T-cell (primary cell): Measurements from ENCODE around the gene LOX. TPM values are rescaled to one million over a fixed set of nuclear protein-coding genes. Genes with fewer than 3 reads are reported as not detected.

Experiments
- ATAC-seq, 4 experiments: fragments of 200-7000 bp in 3 of 4; fragments of 150-1000 bp in 1 of 4; cut with Tn5 transposase; replicated peaks in 1 of 4; 1 replicate in 3 of 4; 2 replicates in 1 of 4; pipeline ENCODE4 v1.10.0; 2021; ENCODE audit warnings: moderate library complexity in 3 of 4, mild to moderate bottlenecking in 2 of 4, moderate number of reproducible peaks in 1 of 4
- CTCF ChIA-PET, 2 donors: fragments of 300-600 bp; sonication (Branson Sonifier 250); formaldehyde crosslinking; loops; one replicate each; lab custom pipeline; 2022; ENCODE audit warnings: antibody characterized with exemption in 2 of 2; lab: Charles Lee
- POLR2A ChIA-PET, 2 donors: fragments of 300-600 bp; sonication (Branson Sonifier 250); formaldehyde crosslinking; loops; one replicate each; lab custom pipeline; 2022; ENCODE audit warnings: antibody characterized with exemption in 2 of 2; lab: Charles Lee
- DNase-seq, 35 experiments: peaks; one replicate each; pipeline versions ENCODE4 v3.0.0 to v3.0.0-alpha.2; 2013 to 2023
- H3K27ac ChIP-seq: one replicate; pipeline ENCODE4 v1.5.1; 2013; ENCODE audit warnings: low read length
- H3K27me3 ChIP-seq, 2 experiments: replicated peaks in 1 of 2; 1 replicate in 1 of 2; 2 replicates in 1 of 2; pipeline versions ENCODE4 v1.6.1 to v1.7.0; 2013; ENCODE audit warnings: low read length in 1 of 2, mixed read lengths in 1 of 2; ENCODE audit not compliant: control insufficient read depth in 2 of 2, insufficient read depth in 2 of 2; ENCODE audit errors: extremely low read depth in 1 of 2
- H3K36me3 ChIP-seq, 2 donors: 1 replicate in 1 of 2; 2 replicates in 1 of 2; pipeline versions ENCODE4 v1.6.1 to v1.7.0; 2013; ENCODE audit warnings: low read length in 1 of 2; ENCODE audit not compliant: control insufficient read depth in 2 of 2, insufficient read depth in 1 of 2; ENCODE audit errors: extremely low read depth in 1 of 2
- H3K4me1 ChIP-seq, 2 experiments: 1 replicate in 1 of 2; 2 replicates in 1 of 2; pipeline versions ENCODE4 v1.6.1 to v1.7.0; 2013; ENCODE audit warnings: low read length in 2 of 2, mixed read lengths in 1 of 2; ENCODE audit not compliant: insufficient read depth in 2 of 2, control insufficient read depth in 1 of 2; ENCODE audit errors: extremely low read depth in 1 of 2
- H3K4me3 ChIP-seq, 2 donors: 1 replicate in 1 of 2; 2 replicates in 1 of 2; pipeline versions ENCODE4 v1.5.1 to v1.7.0; 2013; ENCODE audit warnings: mild to moderate bottlenecking in 2 of 2, low read length in 1 of 2, moderate library complexity in 1 of 2; ENCODE audit not compliant: control insufficient read depth in 1 of 2; ENCODE audit errors: extremely low read depth in 1 of 2
- H3K9me3 ChIP-seq: 2 replicates; pipeline ENCODE4 v1.7.0; 2013
- H3K27ac Mint-ChIP-seq, 2 donors: one replicate each; pipeline ENCODE4 v1.8.0; 2020 to 2021; ENCODE audit warnings: mild to moderate bottlenecking in 2 of 2, mixed read lengths in 2 of 2
- H3K27me3 Mint-ChIP-seq, 2 donors: one replicate each; pipeline ENCODE4 v1.8.0; 2021 to 2022; ENCODE audit warnings: mixed read lengths in 2 of 2
- H3K36me3 Mint-ChIP-seq: one replicate; pipeline ENCODE4 v1.8.0; 2021; ENCODE audit warnings: mixed read lengths
- H3K4me1 Mint-ChIP-seq, 3 donors: one replicate each; pipeline ENCODE4 v1.8.0; 2020 to 2022; ENCODE audit warnings: mixed read lengths in 3 of 3, mild to moderate bottlenecking in 1 of 3
- H3K4me3 Mint-ChIP-seq, 3 donors: one replicate each; pipeline ENCODE4 v1.8.0; 2020 to 2022; ENCODE audit warnings: mild to moderate bottlenecking in 3 of 3, mixed read lengths in 3 of 3, moderate library complexity in 3 of 3
- H3K9me3 Mint-ChIP-seq, 3 donors: one replicate each; pipeline ENCODE4 v1.8.0; 2020 to 2022; ENCODE audit warnings: mixed read lengths in 3 of 3
- WGBS: methylation state at CpG from one replicate; pipeline ENCODE4 v1.1.5; 2013; ENCODE audit warnings: missing lambda C conversion rate; ENCODE audit not compliant: insufficient coverage; 5-methylcytosine and 5-hydroxymethylcytosine counted together
- total RNA-seq, 35 experiments: library from RNA in 6 of 35; stranded (reverse) in 6 of 35; fragments of 120-200 nt in 1 of 35; gene quantifications; one replicate each; pipeline versions ENCODE4 v1.2.1 to v1.2.4 and lab custom pipeline; 2013 to 2026

LOX gene
- total RNA-seq, 5 donors from 2014 or later (not counting 1 experiment from before 2014, with no cell fraction given), result 0.20 to 0.88 (median 0.51) TPM; not detected in 2

DNA sequence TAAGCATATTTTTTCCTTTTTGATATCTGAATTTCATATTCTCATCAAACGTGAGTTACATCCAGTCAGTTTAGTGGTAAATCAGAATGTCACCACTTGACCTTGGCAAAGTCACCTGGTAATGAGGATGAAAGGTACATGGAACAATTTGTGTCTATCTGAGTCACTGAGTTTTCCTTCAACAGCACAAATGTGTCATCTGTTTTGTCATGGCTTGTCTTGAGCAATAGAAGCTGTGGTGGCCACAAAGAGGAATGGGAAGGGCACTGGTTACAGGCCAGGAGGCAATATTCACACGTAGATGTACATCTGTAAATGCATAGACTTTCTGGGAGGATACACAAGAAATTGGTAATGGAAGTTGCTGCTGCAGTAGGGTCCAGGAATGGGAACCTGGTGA, 42.9 kb upstream of the LOX start:
- WGBS, result 55% methylated on average over 1 of the region's 2 CpGs
- CTCF ChIA-PET, result no interaction called here
- Histone ChIP-seq H3K9me3 (no peaks in the 10 kb centered on the region), H3K27me3 (no peaks in the 10 kb centered on the region), H3K4me3 (no peak overlapping the region), H3K27ac (no peak overlapping the region), H3K36me3 (no peaks in the 10 kb centered on the region), H3K4me1 (no peaks in the 10 kb centered on the region)
- no peaks in the 10 kb centered on the region for H3K4me1 Mint-ChIP-seq
- POLR2A ChIA-PET, result no interaction called here
- no peaks in the 10 kb centered on the region for H3K36me3 Mint-ChIP-seq
- peaks cover 0 to 3% (median 0%) of the 10 kb centered on the region in 3 donors for H3K9me3 Mint-ChIP-seq
- H3K4me3 Mint-ChIP-seq, result no peak overlapping the region
- DNase-seq (no peak), ATAC-seq (no peak)
- peaks cover 3 to 8% of the 10 kb centered on the region in 2 donors for H3K27me3 Mint-ChIP-seq
- H3K27ac Mint-ChIP-seq, result no peak overlapping the region

GRCh38 chr5:122120493-122120892, 42.4 kb upstream of the LOX start:
- ATAC-seq, result no peak
- Histone ChIP-seq H3K27ac (no peak overlapping the region), H3K36me3 (no peaks in the 10 kb centered on the region), H3K4me3 (no peak overlapping the region), H3K4me1 (no peaks in the 10 kb centered on the region), H3K9me3 (no peaks in the 10 kb centered on the region), H3K27me3 (no peaks in the 10 kb centered on the region)
- Mint-ChIP-seq H3K36me3 (no peaks in the 10 kb centered on the region), H3K4me3 (no peak overlapping the region), H3K9me3 (peaks cover 0 to 3% (median 0%) of the 10 kb centered on the region in 3 donors), H3K27ac (no peak overlapping the region), H3K4me1 (no peaks in the 10 kb centered on the region), H3K27me3 (peaks cover 3 to 8% of the 10 kb centered on the region in 2 donors)
- ChIA-PET CTCF (no interaction called here), POLR2A (no interaction called here)
- 83% methylated on average over 1 of the region's 2 CpGs for WGBS
- DNase-seq, result no peak

- Mint-ChIP-seq H3K4me1 (no peaks in the 10 kb centered on the region), H3K36me3 (no peaks in the 10 kb centered on the region), H3K27ac (no peak overlapping the region), H3K4me3 (no peak overlapping the region), H3K9me3 (peaks cover 0 to 3% (median 0%) of the 10 kb centered on the region in 3 donors), H3K27me3 (peaks cover 3 to 8% of the 10 kb centered on the region in 2 donors)
- ChIA-PET POLR2A (no interaction called here), CTCF (no interaction called here)
- Histone ChIP-seq H3K9me3 (no peaks in the 10 kb centered on the region), H3K36me3 (no peaks in the 10 kb centered on the region), H3K27me3 (no peaks in the 10 kb centered on the region), H3K4me3 (no peak overlapping the region), H3K4me1 (no peaks in the 10 kb centered on the region), H3K27ac (no peak overlapping the region)
- WGBS, result 82% methylated on average over 3 of the region's 3 CpGs
- DNase-seq (no peak), ATAC-seq (no peak)
These were observed 41.1 kb upstream of the LOX start for GRCh38 chr5:122119205-122119604.

GRCh38 chr5:122118356-122118948, 40.4 kb upstream of the LOX start:
- H3K27ac Mint-ChIP-seq, result no peak overlapping the region
- H3K9me3 Mint-ChIP-seq, result peaks cover 0 to 3% (median 0%) of the 10 kb centered on the region in 3 donors
- ATAC-seq, result no peak
- no peak overlapping the region for H3K27ac ChIP-seq
- H3K9me3 ChIP-seq, result no peaks in the 10 kb centered on the region
- H3K36me3 ChIP-seq, result no peaks in the 10 kb centered on the region
- CTCF ChIA-PET, result no interaction called here
- H3K27me3 ChIP-seq, result no peaks in the 10 kb centered on the region
- no peaks in the 10 kb centered on the region for H3K36me3 Mint-ChIP-seq
- no CpG with 5 or more reads among the region's 1 CpG for WGBS
- POLR2A ChIA-PET, result no interaction called here
- no peaks in the 10 kb centered on the region for H3K4me1 ChIP-seq
- DNase-seq, result no peak
- no peak overlapping the region for H3K4me3 Mint-ChIP-seq
- H3K4me3 ChIP-seq, result no peak overlapping the region
- H3K27me3 Mint-ChIP-seq, result peaks cover 3 to 8% of the 10 kb centered on the region in 2 donors
- H3K4me1 Mint-ChIP-seq, result no peaks in the 10 kb centered on the region

GRCh38 chr5:122114501-122114900, 36.4 kb upstream of the LOX start:
- no peak for DNase-seq
- Mint-ChIP-seq H3K36me3 (no peaks in the 10 kb centered on the region), H3K9me3 (peaks cover 0 to 3% (median 0%) of the 10 kb centered on the region in 3 donors), H3K27ac (no peak overlapping the region), H3K27me3 (peaks cover 0 to 6% of the 10 kb centered on the region in 2 donors), H3K4me1 (no peaks in the 10 kb centered on the region), H3K4me3 (no peak overlapping the region)
- no peak overlapping the region for H3K27ac ChIP-seq
- whole genome bisulfite sequencing, result 100% methylated on average over 2 of the region's 2 CpGs
- no peaks in the 10 kb centered on the region for H3K9me3 ChIP-seq
- no peak for ATAC-seq
- H3K36me3 ChIP-seq, result no peaks in the 10 kb centered on the region
- no peaks in the 10 kb centered on the region for H3K4me1 ChIP-seq
- ChIA-PET CTCF (no interaction called here), POLR2A (no interaction called here)
- no peaks in the 10 kb centered on the region for H3K27me3 ChIP-seq
- H3K4me3 ChIP-seq, result no peak overlapping the region

GRCh38 chr5:122112733-122113558, 34.9 kb upstream of the LOX start:
- Histone ChIP-seq H3K4me1 (no peaks in the 10 kb centered on the region), H3K36me3 (no peaks in the 10 kb centered on the region), H3K4me3 (no peak overlapping the region), H3K9me3 (no peaks in the 10 kb centered on the region), H3K27ac (no peak overlapping the region), H3K27me3 (no peaks in the 10 kb centered on the region)
- Mint-ChIP-seq H3K27me3 (peaks cover 0 to 9% of the 10 kb centered on the region in 2 donors), H3K4me3 (no peak overlapping the region), H3K27ac (no peak overlapping the region), H3K9me3 (peaks cover 0 to 3% (median 0%) of the 10 kb centered on the region in 3 donors), H3K36me3 (no peaks in the 10 kb centered on the region), H3K4me1 (no peaks in the 10 kb centered on the region)
- ChIA-PET POLR2A (no interaction called here), CTCF (no interaction called here)
- 65% methylated on average over 4 of the region's 6 CpGs for WGBS
- DNase-seq (no peak), ATAC-seq (no peak)
